A549 (cell line): ENCODE data around the gene ITGA11.

Source experiments
- POLR2A ChIP-seq: IDR thresholded peaks from 2 replicates; pipeline ENCODE4 v1.6.1; 2012; ENCODE audit warnings: mild to moderate bottlenecking, low read length
- RFX5 ChIP-seq: fragments of 450-650 bp; IDR thresholded peaks from 2 replicates; pipeline ENCODE4 v1.7.1; 2014; ENCODE audit warnings: antibody characterized with exemption, mild to moderate bottlenecking, moderate library complexity
- TF ChIP-seq, protein P1 (sequence below): fragments of 450-650 bp; IDR thresholded peaks from 2 replicates; pipeline ENCODE4 v1.6.1; 2014; ENCODE audit warnings: antibody characterized with exemption
- TF ChIP-seq, protein P2 (sequence below): fragments of >200 bp; sonication (Bioruptor Twin); formaldehyde crosslinking; IDR thresholded peaks from 3 replicates; pipeline ENCODE4 v1.5.1; 2016

GRCh38 chr15:68311859-68312557, 120.0 kb downstream of the ITGA11 start:
- TF ChIP-seq, protein P1, sequence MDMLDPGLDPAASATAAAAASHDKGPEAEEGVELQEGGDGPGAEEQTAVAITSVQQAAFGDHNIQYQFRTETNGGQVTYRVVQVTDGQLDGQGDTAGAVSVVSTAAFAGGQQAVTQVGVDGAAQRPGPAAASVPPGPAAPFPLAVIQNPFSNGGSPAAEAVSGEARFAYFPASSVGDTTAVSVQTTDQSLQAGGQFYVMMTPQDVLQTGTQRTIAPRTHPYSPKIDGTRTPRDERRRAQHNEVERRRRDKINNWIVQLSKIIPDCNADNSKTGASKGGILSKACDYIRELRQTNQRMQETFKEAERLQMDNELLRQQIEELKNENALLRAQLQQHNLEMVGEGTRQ = no peak
- TF ChIP-seq RFX5 (no peak), POLR2A (no peak)
- TF ChIP-seq, protein P2, sequence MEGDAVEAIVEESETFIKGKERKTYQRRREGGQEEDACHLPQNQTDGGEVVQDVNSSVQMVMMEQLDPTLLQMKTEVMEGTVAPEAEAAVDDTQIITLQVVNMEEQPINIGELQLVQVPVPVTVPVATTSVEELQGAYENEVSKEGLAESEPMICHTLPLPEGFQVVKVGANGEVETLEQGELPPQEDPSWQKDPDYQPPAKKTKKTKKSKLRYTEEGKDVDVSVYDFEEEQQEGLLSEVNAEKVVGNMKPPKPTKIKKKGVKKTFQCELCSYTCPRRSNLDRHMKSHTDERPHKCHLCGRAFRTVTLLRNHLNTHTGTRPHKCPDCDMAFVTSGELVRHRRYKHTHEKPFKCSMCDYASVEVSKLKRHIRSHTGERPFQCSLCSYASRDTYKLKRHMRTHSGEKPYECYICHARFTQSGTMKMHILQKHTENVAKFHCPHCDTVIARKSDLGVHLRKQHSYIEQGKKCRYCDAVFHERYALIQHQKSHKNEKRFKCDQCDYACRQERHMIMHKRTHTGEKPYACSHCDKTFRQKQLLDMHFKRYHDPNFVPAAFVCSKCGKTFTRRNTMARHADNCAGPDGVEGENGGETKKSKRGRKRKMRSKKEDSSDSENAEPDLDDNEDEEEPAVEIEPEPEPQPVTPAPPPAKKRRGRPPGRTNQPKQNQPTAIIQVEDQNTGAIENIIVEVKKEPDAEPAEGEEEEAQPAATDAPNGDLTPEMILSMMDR = no peak
